Esophagus muscularis mucosa (tissue), 4 donors: Measurements from ENCODE around the gene C2orf78. TPM values are rescaled to one million over a fixed set of nuclear protein-coding genes. Genes with fewer than 3 reads are reported as not detected.
A peak's percentile ranks its signal among the peaks of the same experiment; 100 is the strongest.
"Not testable (repeated sequence)": the region's sequence is repeated elsewhere in the genome, so short reads cannot be mapped to it uniquely, and the experiment has no call there.

Experiments used
- DNase-seq: peaks from one replicate; pipeline ENCODE4 v3.0.0-alpha.2; 2017; ENCODE audit errors: extremely low spot score
- H3K27ac ChIP-seq, 4 donors: fragments of 200-600 bp; sonication (generic); replicated peaks in 1 of 4; 1 replicate in 3 of 4; 2 replicates in 1 of 4; pipeline ENCODE4 v1.5.1; 2016 to 2019; ENCODE audit warnings: mild to moderate bottlenecking in 1 of 4
- H3K27me3 ChIP-seq, 4 donors: fragments of 200-600 bp; sonication (generic); one replicate each; pipeline versions ENCODE4 v1.5.1 to v1.6.0; 2016 to 2019
- H3K36me3 ChIP-seq, 4 donors: fragments of 200-600 bp; sonication (generic); one replicate each; pipeline ENCODE4 v1.5.1; 2016 to 2019
- H3K4me1 ChIP-seq, 4 donors: fragments of 200-600 bp; sonication (generic); one replicate each; pipeline ENCODE4 v1.5.1; 2016 to 2019
- H3K4me3 ChIP-seq, 4 donors: fragments of 200-600 bp; sonication (generic); 1 replicate in 2 of 4; 2 replicates in 2 of 4; pipeline ENCODE4 v1.5.1; 2016 to 2019; ENCODE audit warnings: mild to moderate bottlenecking in 4 of 4, moderate library complexity in 1 of 4
- H3K9me3 ChIP-seq, 4 donors: fragments of 200-600 bp; sonication (generic); 1 replicate in 3 of 4; 2 replicates in 1 of 4; pipeline ENCODE4 v1.5.1; 2016 to 2019
- CTCF ChIP-seq, 3 experiments: fragments of 200-600 bp in 2 of 3; fragments of 450-650 bp in 1 of 3; sonication (generic) in 2 of 3; IDR thresholded peaks; one replicate each; pipeline ENCODE4 v1.5.1; 2017 to 2019; ENCODE audit warnings: antibody characterized with exemption in 3 of 3, mild to moderate bottlenecking in 2 of 3, moderate library complexity in 1 of 3
- EP300 ChIP-seq: sonication (generic); formaldehyde crosslinking; IDR thresholded peaks from one replicate; pipeline ENCODE4 v1.6.1; 2017; ENCODE audit warnings: antibody characterized with exemption
- POLR2A ChIP-seq: fragments of 450-650 bp; IDR thresholded peaks from one replicate; pipeline ENCODE4 v1.6.1; 2017; ENCODE audit warnings: antibody characterized with exemption, moderate library complexity, mild to moderate bottlenecking, low read depth
- POLR2AphosphoS5 ChIP-seq, 2 donors: sonication (generic); formaldehyde crosslinking; IDR thresholded peaks; one replicate each; pipeline ENCODE4 v1.6.1; 2017; ENCODE audit warnings: antibody characterized with exemption in 2 of 2
- WGBS: methylation state at CpG from one replicate; pipeline ENCODE4 v1.1.5; 2018; 5-methylcytosine and 5-hydroxymethylcytosine counted together
- intact Hi-C: fragments of 100-400 bp; cut with DNase I; formaldehyde crosslinking; loops from one replicate; pipeline ENCODE4 v1.15.1; 2023
- total RNA-seq, 4 donors: library from RNA; depleted of rRNA; stranded (reverse); fragments of >200 nt; gene quantifications; one replicate each; pipeline versions ENCODE4 v1.1.0 to v1.2.1, GENCODE V29; 2016

C2orf78 gene
- not detected for total RNA-seq

- intact Hi-C loops: not testable (repeated sequence)
These were observed at the start of gene C2orf78 for GRCh38 chr2:73783883-73784282. C2orf78 (plus strand) TSS chr2:73784183; CDS start chr2:73784310, 127 bp downstream.

GRCh38 chr2:73736378-73736777 lies 47.6 kb upstream of the C2orf78 start:
- H3K36me3 ChIP-seq: peaks cover 16 to 36% (median 29%) of the 10 kb centered on the region in 4 donors
- peaks cover 15 to 20% (median 19%) of the 10 kb centered on the region in 4 donors for H3K4me1 ChIP-seq
- peak overlapping the region; percentile 65 to 86 (median 76) for H3K27ac ChIP-seq
- H3K9me3 ChIP-seq: no peaks in the 10 kb centered on the region
- DNase-seq: no peak
- peak overlapping the region; percentile 66 to 92 (median 76) for H3K4me3 ChIP-seq
- intact Hi-C loops: no loop called here
- H3K27me3 ChIP-seq: no peaks in the 10 kb centered on the region
- 14% methylated on average over 8 of the region's 8 CpGs for WGBS
- no peak for TF ChIP-seq CTCF (IDR thresholded peaks at IDR 0.05)
- no peak for TF ChIP-seq EP300
- no peak for TF ChIP-seq POLR2A
- TF ChIP-seq POLR2AphosphoS5 (IDR thresholded peaks at IDR 0.05): no peak

More at GRCh38 chr2:73783883-73784282, at the start of gene C2orf78:
- H3K27ac ChIP-seq, H3K36me3 ChIP-seq, DNase-seq, H3K4me3 ChIP-seq, H3K9me3 ChIP-seq: not testable (repeated sequence)
- peaks cover 2 to 12% (median 7%) of the 10 kb centered on the region in 4 donors for H3K4me1 ChIP-seq
- H3K27me3 ChIP-seq: peaks cover 0 to 10% (median 0%) of the 10 kb centered on the region in 4 donors
- no CpG with 5 or more reads among the region's 3 CpGs for WGBS

- peak; percentile 99 for DNase-seq
- WGBS: 4% methylated on average over 26 of the region's 49 CpGs
- TF ChIP-seq POLR2AphosphoS5 (IDR thresholded peaks at IDR 0.05) (peak; percentile 90 to 94), POLR2A (no peak), CTCF (IDR thresholded peaks at IDR 0.05) (peak in 1 of 3 experiments; percentile 13)
- H3K27ac ChIP-seq: peak within 1 kb of the TSS; percentile 65 to 86 (median 76)
- H3K36me3 ChIP-seq: peaks cover 11 to 36% (median 29%) of the 10 kb centered on the region in 4 donors
- no peaks in the 10 kb centered on the region for H3K27me3 ChIP-seq
- intact Hi-C loops: no loop called here
- H3K4me3 ChIP-seq: peak within 1 kb of the TSS; percentile 66 to 92 (median 76)
- peaks cover 15 to 20% (median 19%) of the 10 kb centered on the region in 4 donors for H3K4me1 ChIP-seq
- no peaks in the 10 kb centered on the region for H3K9me3 ChIP-seq
These were observed 46.9 kb upstream of the C2orf78 start, which contains the start of gene TPRKB for GRCh38 chr2:73736855-73737779. TPRKB (minus strand) TSS chr2:73737345; CDS start chr2:73734569, 2,776 bp downstream.

GRCh38 chr2:73739101-73739500 lies 44.9 kb upstream of the C2orf78 start:
- DNase-seq: no peak
- intact Hi-C loops: no loop called here
- peaks cover 15 to 20% (median 19%) of the 10 kb centered on the region in 4 donors for H3K4me1 ChIP-seq
- no peaks in the 10 kb centered on the region for H3K27me3 ChIP-seq
- H3K27ac ChIP-seq: no peak overlapping the region
- H3K36me3 ChIP-seq: peaks cover 4 to 27% (median 18%) of the 10 kb centered on the region in 4 donors
- no peaks in the 10 kb centered on the region for H3K9me3 ChIP-seq
- WGBS: 94% methylated on average over 3 of the region's 3 CpGs
- no peak for TF ChIP-seq EP300
- no peak for TF ChIP-seq POLR2A
- TF ChIP-seq POLR2AphosphoS5 (IDR thresholded peaks at IDR 0.05): no peak
- no peak for TF ChIP-seq CTCF (IDR thresholded peaks at IDR 0.05)
- H3K4me3 ChIP-seq: no peak overlapping the region

GRCh38 chr2:73740767-73741166 lies 43.2 kb upstream of the C2orf78 start:
- Histone ChIP-seq H3K36me3 (peaks cover 0 to 41% (median 22%) of the 10 kb centered on the region in 4 donors), H3K9me3 (no peaks in the 10 kb centered on the region), H3K27me3 (no peaks in the 10 kb centered on the region), H3K4me3 (no peak overlapping the region), H3K4me1 (peaks cover 14 to 19% (median 18%) of the 10 kb centered on the region in 4 donors), H3K27ac (no peak overlapping the region)
- TF ChIP-seq POLR2A (no peak), CTCF (IDR thresholded peaks at IDR 0.05) (no peak), EP300 (no peak), POLR2AphosphoS5 (IDR thresholded peaks at IDR 0.05) (no peak)
- 87% methylated on average over 2 of the region's 2 CpGs for WGBS
- no peak for DNase-seq
- intact Hi-C loops: no loop called here
